ENCODE measurements around the gene CHMP4A.

CHMP4A gene

DNA sequence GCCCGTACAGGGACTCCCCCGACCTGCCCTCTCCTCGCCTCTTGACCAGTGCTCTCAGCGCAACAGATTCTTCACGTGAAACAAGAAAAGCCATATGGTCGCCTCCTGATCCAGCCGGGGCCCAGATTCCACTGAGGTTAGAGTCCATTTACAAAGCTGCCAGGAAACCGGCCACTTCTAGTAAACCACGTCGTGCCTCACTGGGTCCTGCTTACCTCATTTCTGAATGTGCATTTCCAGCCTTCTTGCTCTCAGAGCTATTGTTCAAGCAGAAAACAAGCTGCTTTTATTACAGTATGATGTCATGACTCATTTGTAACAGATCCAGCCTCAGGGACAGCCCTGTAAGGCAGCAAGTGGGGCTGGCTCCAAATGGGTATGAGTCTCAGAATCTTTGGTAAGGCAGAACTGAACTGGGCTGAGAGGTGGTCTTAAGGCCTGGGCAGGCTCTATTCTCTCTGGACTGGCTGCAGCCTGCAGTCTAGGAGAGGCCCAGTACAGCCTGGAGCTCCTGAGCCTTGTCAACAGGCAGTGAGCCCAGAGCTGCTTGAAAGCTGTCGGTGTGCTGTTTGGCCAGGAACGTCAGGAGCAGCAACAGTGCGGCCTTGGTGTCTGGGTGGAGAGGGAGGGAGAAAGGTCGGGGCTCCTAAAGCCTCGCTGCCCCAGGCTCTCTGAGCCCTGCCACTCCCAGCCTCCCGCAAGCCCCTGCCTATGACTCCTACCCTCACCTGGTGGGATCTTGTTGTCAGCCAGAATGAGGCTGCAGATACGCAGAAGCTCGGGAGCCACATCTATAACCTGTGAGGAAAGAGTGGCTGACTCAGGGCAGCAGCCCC lies 33.1 kb downstream of the CHMP4A start:
- in situ Hi-C loops (cut with HindIII; ENCODE audit: low sequenced_read_pairs), result no loop called here

DNA sequence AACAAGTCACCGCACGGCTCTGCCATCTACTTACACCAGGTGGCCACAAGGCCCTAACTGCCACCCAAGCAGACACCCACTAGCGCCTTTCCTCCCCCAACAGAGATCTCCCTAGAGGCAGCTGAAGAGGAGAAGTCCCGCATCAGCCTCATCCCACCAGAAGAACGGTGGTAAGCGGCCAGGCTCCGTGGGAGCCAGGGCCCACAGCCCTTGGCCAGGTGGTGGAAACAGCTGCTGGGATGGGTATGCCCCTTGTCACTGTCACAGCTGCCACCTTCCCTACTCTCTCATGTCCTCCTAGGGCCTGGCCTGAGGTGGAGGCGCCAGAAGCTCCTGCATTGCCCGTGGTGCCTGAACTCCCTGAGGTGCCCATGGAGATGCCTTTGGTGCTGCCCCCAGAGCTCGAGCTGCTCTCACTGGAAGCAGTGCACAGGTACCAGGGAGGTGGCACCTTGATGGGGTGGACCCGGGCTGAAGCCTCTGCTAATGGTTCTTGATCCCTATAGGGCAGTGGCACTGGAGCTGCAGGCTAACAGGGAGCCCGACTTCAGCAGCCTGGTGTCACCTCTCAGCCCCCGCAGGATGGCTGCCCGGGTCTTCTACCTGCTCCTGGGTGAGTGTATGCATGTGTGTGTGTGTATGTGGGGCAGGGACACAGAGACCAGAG lies 33.9 kb downstream of the CHMP4A start:
- in situ Hi-C loops (cut with HindIII; ENCODE audit: low sequenced_read_pairs), result no loop called here

DNA sequence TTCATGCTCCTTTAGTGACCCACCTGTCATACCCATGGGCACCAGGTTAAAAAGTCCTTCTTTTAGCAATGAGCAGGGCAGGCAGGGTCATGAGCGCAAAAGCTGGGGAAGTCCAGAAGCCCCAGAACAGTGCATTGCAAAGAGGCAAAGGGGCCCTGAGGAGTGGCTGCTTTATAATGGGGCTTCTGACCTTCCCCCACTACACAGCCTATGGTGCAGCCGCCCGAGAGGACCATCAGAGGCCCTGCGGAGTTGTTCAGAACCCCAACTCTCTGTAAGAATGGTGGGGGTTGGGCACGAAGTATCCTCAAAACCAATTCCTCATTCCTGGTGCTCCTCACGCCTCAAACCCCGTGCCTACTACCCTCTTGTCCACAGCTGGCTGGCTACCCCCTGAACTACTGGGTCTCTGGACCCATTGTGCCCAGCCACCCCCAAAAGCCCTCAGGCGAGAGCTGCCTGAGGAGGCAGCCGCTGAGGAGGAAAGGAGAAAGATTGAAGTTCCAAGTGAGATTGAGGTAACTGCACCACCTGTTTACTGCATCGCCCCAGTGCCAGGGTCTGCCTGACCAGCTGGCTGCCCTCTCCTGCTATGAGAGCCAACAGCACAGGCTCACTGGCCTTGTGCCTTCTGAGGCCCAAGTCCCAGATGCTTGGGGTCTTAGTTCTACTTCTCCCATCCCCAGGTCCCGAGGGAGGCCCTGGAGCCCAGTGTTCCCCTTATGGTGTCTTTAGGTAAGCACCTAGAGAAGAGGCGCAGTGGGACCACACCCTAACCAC lies 34.7 kb downstream of the CHMP4A start:
- in situ Hi-C loops (cut with HindIII; ENCODE audit: low sequenced_read_pairs), result no loop called here

DNA sequence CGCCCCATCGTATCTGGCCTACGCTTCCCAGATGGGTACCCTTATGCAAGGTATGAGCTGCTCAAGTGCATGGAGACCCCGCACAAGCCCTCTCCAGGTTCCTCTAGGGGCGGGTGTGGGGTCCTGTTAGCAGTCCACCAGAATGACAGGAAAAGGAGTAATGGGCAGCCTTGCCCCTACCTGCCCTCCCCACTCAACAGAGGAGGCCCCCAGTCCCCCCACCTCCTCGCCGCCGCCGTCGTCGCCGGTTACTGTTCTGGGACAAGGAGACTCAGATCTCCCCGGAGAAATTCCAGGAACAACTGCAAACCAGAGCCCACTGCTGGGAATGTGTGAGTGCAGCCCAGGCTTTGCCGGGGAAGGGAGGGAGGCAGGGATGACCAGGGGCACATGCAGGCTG lies 35.4 kb downstream of the CHMP4A start:
- in situ Hi-C loops (cut with HindIII; ENCODE audit: low sequenced_read_pairs), result no loop called here

DNA sequence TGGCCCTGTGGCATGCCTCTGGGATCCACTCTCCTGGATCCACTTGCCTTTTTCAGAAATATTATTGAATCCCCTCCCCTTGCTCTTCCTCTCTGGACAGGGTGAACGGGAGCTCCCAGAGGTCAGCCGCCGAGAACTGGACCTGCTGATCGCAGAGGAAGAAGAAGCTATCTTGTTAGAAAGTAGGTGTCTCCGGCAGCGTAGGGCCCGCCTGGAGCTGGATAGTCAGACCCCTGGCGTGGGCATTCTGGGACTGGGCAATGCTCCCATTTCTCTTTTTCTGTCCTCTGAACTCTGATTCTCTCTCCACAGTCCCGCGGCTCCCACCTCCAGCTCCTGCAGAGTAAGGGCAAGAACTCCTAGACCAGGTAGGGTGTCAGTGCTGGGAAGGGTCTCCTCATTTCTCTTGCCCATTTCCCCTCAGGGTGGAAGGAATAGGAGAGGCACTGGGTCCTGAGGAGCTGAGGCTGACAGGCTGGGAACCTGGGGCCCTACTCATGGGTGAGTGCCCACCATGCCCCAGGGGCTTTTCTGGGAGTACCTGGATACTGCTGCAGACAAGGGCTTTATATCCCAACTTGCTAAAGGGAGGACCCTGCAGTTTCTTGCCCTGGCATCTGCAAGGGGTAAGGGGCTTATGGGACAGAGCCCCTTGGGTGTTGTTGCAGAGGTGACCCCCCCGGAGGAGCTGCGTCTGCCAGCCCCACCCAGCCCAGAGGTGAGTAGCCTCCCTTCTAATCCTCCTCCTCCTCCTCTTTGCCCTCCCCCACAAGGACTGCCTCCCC lies 36.1 kb downstream of the CHMP4A start:
- in situ Hi-C loops (cut with HindIII; ENCODE audit: low sequenced_read_pairs), result no loop called here

DNA sequence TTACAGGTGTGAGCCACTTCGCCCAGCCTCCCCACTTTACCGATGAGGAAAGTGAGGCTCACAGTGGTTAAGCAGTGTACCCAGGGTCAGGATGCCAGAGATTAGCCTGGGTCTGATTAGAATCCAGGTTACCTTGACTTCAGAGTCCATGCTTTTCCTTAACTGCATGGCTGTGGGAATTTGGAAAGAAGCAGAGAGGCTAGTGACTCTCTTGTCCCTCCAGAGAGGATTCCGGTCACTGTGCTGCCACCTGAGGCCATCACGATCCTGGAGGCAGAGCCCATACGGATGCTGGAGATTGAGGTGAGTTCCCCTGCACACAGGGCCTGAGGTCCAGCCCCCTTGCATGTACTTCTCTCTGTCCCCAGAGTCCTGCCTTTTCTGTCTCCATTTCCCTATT lies 36.7 kb downstream of the CHMP4A start:
- in situ Hi-C loops (cut with HindIII; ENCODE audit: low sequenced_read_pairs), result no loop called here

DNA sequence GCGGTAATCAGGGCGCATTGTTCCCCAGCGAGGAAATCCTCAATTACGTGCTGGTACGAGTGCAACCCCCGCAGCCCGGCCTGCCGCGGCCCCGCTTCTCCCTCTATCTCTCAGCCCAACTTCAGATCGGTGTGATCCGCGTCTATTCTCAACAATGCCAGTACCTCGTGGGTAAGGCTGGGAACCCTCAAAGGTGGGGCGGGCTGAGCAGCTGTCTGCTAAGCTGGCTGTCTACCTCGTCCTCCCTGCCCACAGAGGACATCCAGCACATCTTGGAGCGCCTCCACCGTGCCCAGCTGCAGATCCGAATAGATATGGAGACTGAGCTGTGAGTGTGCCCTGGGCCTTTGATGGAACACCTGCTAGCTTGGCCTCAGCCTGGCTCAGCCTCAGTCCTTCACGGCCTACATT lies 40.4 kb downstream of the CHMP4A start:
- in situ Hi-C loops (cut with HindIII; ENCODE audit: low sequenced_read_pairs), result no loop called here

DNA sequence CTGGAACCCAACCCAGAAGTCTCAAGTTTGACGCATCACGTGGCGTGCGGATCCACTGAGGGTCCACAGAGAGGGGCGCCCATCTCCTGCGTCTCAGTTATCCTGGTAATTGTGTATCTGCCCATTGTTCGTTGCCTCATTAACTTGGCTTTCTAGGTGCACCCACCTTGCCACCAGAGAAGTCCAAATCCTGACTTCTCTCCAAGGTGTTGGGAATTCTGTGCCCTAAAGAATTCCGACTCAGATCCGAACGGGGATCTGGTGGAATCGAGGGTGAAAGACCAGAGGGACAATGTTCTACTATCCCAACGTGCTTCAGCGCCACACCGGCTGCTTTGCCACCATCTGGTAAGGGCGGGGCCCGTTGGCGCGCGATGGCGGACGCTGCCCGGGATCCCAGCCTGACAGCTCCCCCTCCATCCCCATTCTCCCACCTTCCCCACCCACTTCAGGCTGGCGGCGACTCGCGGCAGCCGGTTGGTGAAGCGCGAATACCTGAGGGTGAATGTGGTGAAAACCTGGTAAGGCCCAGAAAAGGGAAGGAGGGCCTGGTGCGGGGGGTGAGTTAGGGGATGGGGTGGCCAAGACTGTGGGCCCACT lies 40.9 kb downstream of the CHMP4A start:
- in situ Hi-C loops (cut with HindIII; ENCODE audit: low sequenced_read_pairs), result no loop called here

DNA sequence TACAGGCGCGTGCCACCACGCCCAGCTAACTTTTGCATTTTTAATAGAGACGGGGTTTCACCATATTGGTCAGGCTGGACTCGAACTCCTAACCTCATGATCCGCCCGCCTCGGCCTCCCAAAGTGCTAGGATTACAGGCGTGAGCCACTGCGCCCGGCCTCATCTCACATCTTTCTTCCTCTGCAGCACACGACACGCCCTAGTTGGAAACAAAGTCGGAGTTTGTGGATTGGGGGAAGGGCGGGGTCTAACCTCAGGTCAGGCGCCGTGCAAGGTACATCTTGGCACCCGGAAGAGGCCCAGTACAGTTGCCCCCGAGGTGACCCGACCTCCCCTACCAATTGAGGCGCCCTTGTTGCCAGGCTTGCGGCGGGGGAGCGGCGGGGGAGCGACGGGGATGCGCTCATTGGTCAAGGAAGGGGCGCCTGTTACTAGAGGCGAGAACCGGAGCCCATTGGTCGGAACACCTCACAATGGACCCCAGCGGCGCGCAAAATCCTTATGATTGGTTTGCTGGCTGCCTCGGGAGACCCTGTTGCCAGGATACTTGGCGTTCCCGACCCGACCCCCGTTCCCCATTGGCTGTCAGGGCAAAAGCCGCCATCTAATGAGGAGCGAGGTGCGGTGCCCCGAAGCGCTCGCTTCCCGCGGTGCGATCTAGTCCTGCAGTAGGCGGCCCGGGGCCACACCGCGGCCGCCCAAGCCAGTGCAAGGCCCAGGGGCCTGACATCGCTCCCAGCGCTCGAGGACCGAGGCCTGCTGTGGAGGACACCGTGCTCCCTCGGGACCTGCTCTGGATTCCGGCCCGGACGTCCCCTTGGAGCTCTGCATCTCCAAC lies 41.6 kb downstream of the CHMP4A start, which contains the start of gene REC8:
TSS of gene REC8 (plus strand) at position 659 of the 839 bp plus-strand sequence. CDS start 473 bp downstream, outside the sequence.
- in situ Hi-C loops (cut with HindIII; ENCODE audit: low sequenced_read_pairs), result no loop called here

DNA sequence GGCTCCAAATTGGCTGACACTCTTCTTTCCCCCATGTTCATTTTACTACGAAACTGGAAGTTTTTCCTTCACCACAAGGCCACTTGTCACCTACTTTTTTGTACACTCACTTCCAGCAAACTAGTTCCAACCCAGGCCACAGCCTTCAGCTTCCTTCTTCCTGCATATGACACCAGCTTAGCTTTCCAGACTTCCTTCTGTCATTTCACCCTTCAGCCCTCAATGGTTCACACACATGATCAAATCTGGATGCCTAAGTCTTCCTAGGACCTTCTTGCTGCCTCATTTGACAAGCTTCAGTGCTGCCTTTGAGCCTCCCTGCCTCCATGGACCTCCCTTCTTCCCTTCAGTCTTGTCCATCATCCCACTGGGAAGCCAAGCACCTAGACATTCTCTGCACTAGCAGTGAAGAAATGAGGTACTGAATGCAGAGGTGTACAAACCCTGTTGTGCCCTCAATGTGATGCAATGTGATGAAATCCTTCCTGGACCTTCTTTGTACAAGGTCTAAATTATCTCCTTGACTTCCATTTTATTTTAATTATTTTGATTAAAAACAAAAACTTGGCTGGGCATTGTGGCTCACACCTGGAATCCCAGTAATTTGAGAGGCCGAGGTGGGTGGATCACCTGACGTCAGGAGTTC lies 45.7 kb downstream of the CHMP4A start:
- in situ Hi-C loops (cut with HindIII; ENCODE audit: low sequenced_read_pairs), result no loop called here

DNA sequence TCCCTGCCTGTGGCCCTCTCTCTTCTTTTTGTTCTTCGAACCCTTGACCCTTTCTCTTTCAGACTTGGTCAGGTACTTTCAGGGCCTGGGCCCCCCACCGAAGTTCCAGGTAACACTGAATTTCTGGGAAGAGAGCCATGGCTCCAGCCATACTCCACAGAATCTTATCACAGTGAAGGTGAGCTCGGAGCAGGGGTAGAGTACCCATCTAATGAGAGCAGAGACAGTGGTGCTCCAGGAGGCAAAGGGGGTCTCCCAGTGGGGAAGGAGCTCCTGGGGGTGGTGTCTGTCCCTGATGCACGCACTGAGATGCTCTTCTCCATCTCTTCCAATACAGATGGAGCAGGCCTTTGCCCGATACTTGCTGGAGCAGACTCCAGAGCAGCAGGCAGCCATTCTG lies 47.5 kb downstream of the CHMP4A start:
- in situ Hi-C loops (cut with HindIII; ENCODE audit: low sequenced_read_pairs), result no loop called here

DNA sequence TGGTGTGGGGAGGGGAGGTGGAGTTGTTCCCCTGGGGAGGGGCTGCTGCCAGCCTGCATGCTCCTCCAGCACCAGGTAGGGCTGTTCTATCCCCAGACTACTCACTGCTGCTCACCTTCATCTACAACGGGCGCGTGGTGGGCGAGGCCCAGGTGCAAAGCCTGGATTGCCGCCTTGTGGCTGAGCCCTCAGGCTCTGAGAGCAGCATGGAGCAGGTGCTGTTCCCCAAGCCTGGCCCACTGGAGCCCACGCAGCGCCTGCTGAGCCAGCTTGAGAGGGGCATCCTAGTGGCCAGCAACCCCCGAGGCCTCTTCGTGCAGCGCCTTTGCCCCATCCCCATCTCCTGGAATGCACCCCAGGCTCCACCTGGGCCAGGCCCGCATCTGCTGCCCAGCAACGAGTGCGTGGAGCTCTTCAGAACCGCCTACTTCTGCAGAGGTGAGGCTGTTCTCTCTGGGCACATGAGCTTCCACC lies 48.7 kb downstream of the CHMP4A start:
- in situ Hi-C loops (cut with HindIII; ENCODE audit: low sequenced_read_pairs), result no loop called here

DNA sequence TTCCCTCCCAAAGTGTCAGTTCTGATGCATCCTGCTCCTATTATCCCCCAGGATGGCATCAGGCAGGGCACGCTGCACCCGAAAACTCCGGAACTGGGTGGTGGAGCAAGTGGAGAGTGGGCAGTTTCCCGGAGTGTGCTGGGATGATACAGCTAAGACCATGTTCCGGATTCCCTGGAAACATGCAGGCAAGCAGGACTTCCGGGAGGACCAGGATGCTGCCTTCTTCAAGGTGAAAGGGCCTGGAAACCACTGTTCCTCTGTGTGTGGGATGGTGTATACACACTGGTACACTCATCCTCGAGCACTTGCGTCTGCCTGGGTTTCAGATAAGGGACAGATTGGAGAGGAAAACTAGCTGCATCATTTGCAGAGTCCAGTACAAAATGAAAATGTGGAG lies 51.2 kb downstream of the CHMP4A start:
- in situ Hi-C loops (cut with HindIII; ENCODE audit: low sequenced_read_pairs), result no loop called here

DNA sequence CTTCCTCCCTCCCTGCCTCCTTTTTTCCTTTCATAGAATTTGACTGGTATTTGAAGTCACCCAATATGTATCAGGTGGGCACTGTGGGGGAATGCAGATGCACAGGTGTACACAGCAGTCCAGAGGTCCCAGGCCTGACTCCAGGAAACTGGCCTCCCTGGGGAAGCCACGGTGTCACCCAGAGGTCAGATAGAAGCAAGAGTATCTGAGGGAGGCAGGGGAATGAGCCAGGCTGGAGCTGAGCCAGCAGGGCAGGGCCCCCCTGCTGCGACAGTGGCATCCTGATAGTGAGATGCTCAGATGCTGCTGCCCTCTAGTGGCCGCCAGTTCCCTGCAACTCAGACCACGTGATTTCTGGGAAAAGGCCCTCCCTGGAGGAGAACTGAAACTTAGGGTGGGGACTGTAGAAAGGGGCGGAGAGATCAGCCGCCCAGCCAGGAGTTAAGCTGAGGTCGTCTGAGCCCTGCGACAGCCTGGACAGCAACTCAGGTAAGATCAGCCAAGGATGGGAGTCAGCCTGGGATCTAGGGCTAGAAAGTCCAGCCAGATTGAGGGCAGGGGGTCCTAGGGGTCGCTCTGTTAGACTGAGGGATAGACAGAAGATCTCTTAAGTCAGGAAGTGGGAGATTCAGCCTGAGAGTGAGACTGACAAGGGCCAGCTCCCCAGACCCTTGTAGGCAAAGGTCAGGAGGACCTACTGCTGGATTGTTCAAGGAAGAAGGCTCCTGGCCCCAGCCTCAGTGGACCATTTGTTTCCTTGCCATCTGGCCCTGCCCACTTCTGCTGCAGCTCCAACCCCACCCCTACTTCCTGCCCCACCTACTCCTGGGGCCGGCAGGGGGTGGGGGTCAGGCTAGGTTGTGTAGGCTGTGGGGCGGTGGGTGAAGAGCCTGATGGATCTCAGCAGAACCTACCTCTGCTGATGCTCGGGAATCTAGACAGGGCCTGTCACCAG lies 52.2 kb downstream of the CHMP4A start, which contains the start of gene IRF9:
TSS of gene IRF9 (plus strand) at position 416 of the 955 bp plus-strand sequence. CDS start 880 bp downstream, outside the sequence.
- in situ Hi-C loops (cut with HindIII; ENCODE audit: low sequenced_read_pairs), result no loop called here

DNA sequence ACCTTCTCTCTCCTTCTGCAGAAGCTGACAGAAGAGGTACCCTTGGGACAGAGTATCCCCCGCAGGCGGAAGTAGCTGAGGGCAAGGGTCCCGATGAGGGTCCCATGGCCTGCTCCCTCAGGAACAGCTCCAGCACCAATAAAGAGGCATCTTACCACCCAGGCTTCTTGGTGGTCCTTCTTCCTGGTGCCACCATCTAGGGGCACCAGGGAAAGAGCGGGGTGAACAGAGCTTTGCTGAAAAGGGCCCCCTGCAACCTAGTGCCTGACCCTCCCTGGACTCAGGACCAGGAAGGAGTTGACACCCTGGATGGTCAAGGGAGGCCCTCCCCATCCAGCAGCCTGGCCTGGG lies 52.8 kb downstream of the CHMP4A start:
- in situ Hi-C loops (cut with HindIII; ENCODE audit: low sequenced_read_pairs), result no loop called here

DNA sequence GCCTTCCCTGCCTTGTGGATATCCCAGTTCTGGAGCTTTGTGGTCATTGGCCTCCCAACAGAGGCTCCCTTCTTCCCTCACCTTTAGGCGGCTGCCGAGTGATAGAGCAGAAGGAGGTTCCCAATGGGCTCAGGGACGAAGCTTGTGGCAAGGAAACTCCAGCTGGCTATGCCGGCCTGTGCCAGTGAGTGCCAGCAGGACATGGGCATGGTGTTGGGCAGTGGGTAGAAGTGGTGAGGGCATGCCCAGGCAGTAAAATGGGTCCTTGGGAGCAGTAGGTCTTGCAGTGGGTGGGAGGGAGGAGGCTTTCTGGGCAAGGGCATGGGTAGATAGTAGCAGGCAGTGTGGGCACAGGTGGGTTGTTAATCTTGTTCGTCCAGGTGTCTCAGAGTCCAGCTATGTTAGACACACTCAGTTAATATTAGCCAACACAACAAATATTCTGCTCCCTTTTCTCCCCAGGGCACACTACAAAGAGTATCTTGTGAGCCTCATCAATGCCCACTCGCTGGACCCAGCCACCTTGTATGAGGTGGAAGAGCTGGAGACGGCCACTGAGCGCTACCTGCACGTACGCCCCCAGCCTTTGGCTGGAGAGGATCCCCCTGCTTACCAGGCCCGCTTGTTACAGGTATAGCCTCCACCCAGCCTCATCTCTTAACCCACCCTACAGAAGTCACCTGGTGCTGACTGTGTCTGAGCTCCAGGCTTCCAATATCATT lies 53.4 kb downstream of the CHMP4A start:
- in situ Hi-C loops (cut with HindIII; ENCODE audit: low sequenced_read_pairs), result no loop called here
